ENCODE measurements around the gene RNF212. TPM values are rescaled to one million over a fixed set of nuclear protein-coding genes. Genes with fewer than 3 reads are reported as not detected.

The RNF212 gene
- total and polyA plus RNA-seq, 9 of the 15 experiments (the other 6 are each of a cell fraction or from before 2014, with no cell fraction given), result 0.04 TPM; not detected in 8

DNA sequence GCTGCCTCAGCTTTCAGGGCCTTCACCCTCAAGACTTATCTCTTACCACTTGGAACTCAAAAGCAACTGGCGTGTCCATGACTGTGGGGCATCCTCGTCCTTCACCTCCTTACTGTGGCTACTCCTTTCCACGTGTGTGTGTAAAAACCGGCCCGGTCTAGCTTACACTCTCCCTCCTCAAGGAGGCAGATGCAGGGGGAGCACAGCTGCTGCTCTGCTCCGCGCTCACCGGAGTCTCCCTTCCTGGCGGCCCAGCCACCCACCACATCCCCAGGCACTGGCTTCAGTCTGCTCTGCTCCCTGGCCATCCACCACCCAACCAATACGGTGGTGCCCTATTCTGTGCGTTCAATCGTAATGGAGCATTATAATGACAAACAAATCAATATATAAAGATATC is 8.3 kb downstream of the RNF212 start:
- intact Hi-C loops (cut with micrococcal nuclease), result no loop called here
- no peak overlapping the region for H3K27ac ChIP-seq (ENCODE audit: extremely low read depth, low read depth, low read length)
- H3K9me3 ChIP-seq (replicated peaks; ENCODE audit: control insufficient read depth, insufficient read depth, low read depth, low read length), result no peaks in the 10 kb centered on the region
- H3K27me3 ChIP-seq (ENCODE audit: control insufficient read depth in 2 of 2, insufficient read depth in 2 of 2, low read length in 2 of 2), result peaks cover 15 to 51% of the 10 kb centered on the region in 2 experiments
- TF ChIP-seq ZNF263 (CRISPR knock-in tag; IDR thresholded peaks at IDR 0.05; ENCODE audit: borderline replicate concordance), result peak; percentile 57; the same call in 1 of the 2 replicates
- no peak for TF ChIP-seq ZSCAN32 (CRISPR knock-in tag; IDR thresholded peaks at IDR 0.05)
- FAIRE-seq, result no peak
- no peak overlapping the region for H2AFZ ChIP-seq (ENCODE audit: low read depth, low read length)
- in situ Hi-C loops (cut with MboI), result no loop called here
- no peak overlapping the region for H3K9ac ChIP-seq (ENCODE audit: insufficient read depth in 1 of 2, low read depth in 2 of 2, low read length in 2 of 2)
- H3K79me2 ChIP-seq (ENCODE audit: control insufficient read depth, insufficient read depth, low read length), result no peaks in the 10 kb centered on the region
- ChIA-PET POLR2A (no interaction called here), CTCF (ENCODE audit: low intra/inter-chr PET ratio) (no interaction called here)
- peaks cover 0 to 6% of the 10 kb centered on the region in 2 experiments; a peak in 2 of 5 replicates for H3K4me1 ChIP-seq (replicated peaks in 1 of 2; ENCODE audit: control insufficient read depth in 2 of 2, insufficient read depth in 2 of 2, low read length in 2 of 2)
- no peaks in the 10 kb centered on the region for H3K36me3 ChIP-seq (ENCODE audit: control insufficient read depth, insufficient read depth, low read length)
- no peaks in the 10 kb centered on the region for H3K9me1 ChIP-seq (ENCODE audit: control insufficient read depth, insufficient read depth, low read length)
- H3K4me3 ChIP-seq, result no peak overlapping the region
- 3% methylated on average over 12 of the region's 12 CpGs for WGBS (ENCODE audit: insufficient coverage, low coverage, missing lambda C conversion rate)
- no peak for DNase-seq (ENCODE audit: extremely low read depth in 1 of 4, low spot score in 3 of 4)
- H4K20me1 ChIP-seq (replicated peaks; ENCODE audit: control insufficient read depth, insufficient read depth, low read length), result no peaks in the 10 kb centered on the region
- no peak overlapping the region for H3K4me2 ChIP-seq (ENCODE audit: insufficient read depth, low read length)
- peak; percentile 46 for ATAC-seq
- BruUV-seq (replicated peaks), result no TSS peak

DNA sequence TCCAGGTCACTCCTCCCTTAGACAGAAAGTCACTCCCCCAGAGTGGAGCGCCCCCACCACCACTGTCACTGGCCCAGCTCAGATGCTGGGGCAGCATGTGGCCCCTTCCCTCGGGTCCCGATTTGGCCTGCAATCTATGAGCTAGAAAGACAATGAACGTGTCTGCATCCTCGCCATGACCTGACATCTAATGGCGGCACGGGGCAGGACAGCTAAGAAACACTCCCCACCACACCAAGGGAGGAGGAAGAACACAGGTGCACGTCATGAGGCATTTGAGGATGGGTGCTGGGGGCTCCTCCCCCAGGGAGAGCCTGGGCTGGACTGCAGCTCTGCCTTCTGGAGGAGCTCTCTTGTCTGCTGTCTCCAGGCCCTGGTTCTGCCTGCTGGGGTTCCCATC is 8.7 kb downstream of the RNF212 start:
- FAIRE-seq, result no peak
- no peaks in the 10 kb centered on the region for H3K79me2 ChIP-seq (ENCODE audit: control insufficient read depth, insufficient read depth, low read length)
- in situ Hi-C loops (cut with MboI) (no loop called here), intact Hi-C loops (cut with micrococcal nuclease) (no loop called here)
- no TSS peak for BruUV-seq (replicated peaks)
- ChIA-PET POLR2A (no interaction called here), CTCF (ENCODE audit: low intra/inter-chr PET ratio) (interaction anchor here (0.6 kb wide), 1 partner anchor 21 kb away, joined by 3 read pairs; no protein-coding TSS in a partner anchor)
- no peaks in the 10 kb centered on the region for H4K20me1 ChIP-seq (replicated peaks; ENCODE audit: control insufficient read depth, insufficient read depth, low read length)
- ATAC-seq, result peak; percentile 56
- H3K9me3 ChIP-seq (replicated peaks; ENCODE audit: control insufficient read depth, insufficient read depth, low read depth, low read length), result no peaks in the 10 kb centered on the region
- H3K4me3 ChIP-seq, result no peak overlapping the region
- H3K4me1 ChIP-seq (replicated peaks in 1 of 2; ENCODE audit: control insufficient read depth in 2 of 2, insufficient read depth in 2 of 2, low read length in 2 of 2), result peaks cover 0 to 6% of the 10 kb centered on the region in 2 experiments; a peak in 2 of 5 replicates
- no peak overlapping the region for H3K27ac ChIP-seq (ENCODE audit: extremely low read depth, low read depth, low read length)
- H3K27me3 ChIP-seq (ENCODE audit: control insufficient read depth in 2 of 2, insufficient read depth in 2 of 2, low read length in 2 of 2), result peaks cover 17 to 53% of the 10 kb centered on the region in 2 experiments
- TF ChIP-seq PHF8 (IDR thresholded peaks at IDR 0.05; ENCODE audit: borderline replicate concordance, low read length) (no peak), RB1 (IDR thresholded peaks at IDR 0.05; ENCODE audit: low read depth) (no peak), ZNF239 (CRISPR knock-in tag; IDR thresholded peaks at IDR 0.05) (no peak), JUNB (CRISPR knock-in tag; conservative IDR thresholded peaks at IDR 0.05) (no peak), KAT2B (IDR thresholded peaks at IDR 0.05; ENCODE audit: low read depth, low read length) (no peak), RAD21 (CRISPR knock-in tag; conservative IDR thresholded peaks at IDR 0.05 in 1 of 2, IDR thresholded peaks at IDR 0.05 in 1 of 2) (no peak), PHB2 (IDR thresholded peaks at IDR 0.05; ENCODE audit: low read depth) (no peak), TCFL5 (CRISPR knock-in tag; conservative IDR thresholded peaks at IDR 0.05) (no peak), ZNF445 (CRISPR knock-in tag; IDR thresholded peaks at IDR 0.05; ENCODE audit: low read depth) (no peak), BDP1 (IDR thresholded peaks at IDR 0.05; ENCODE audit: insufficient read depth, insufficient read length) (no peak), TBL1XR1 (IDR thresholded peaks at IDR 0.05; ENCODE audit: low read length in 2 of 2) (no peak)
- TF ChIP-seq, protein P1, sequence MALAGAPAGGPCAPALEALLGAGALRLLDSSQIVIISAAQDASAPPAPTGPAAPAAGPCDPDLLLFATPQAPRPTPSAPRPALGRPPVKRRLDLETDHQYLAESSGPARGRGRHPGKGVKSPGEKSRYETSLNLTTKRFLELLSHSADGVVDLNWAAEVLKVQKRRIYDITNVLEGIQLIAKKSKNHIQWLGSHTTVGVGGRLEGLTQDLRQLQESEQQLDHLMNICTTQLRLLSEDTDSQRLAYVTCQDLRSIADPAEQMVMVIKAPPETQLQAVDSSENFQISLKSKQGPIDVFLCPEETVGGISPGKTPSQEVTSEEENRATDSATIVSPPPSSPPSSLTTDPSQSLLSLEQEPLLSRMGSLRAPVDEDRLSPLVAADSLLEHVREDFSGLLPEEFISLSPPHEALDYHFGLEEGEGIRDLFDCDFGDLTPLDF (CRISPR knock-in tag; IDR thresholded peaks at IDR 0.05), result no peak
- H2AFZ ChIP-seq (ENCODE audit: low read depth, low read length), result no peak overlapping the region
- WGBS (ENCODE audit: insufficient coverage, low coverage, missing lambda C conversion rate), result 3% methylated on average over 8 of the region's 8 CpGs
- no peaks in the 10 kb centered on the region for H3K9me1 ChIP-seq (ENCODE audit: control insufficient read depth, insufficient read depth, low read length)
- no peaks in the 10 kb centered on the region for H3K36me3 ChIP-seq (ENCODE audit: control insufficient read depth, insufficient read depth, low read length)
- H3K4me2 ChIP-seq (ENCODE audit: insufficient read depth, low read length), result no peak overlapping the region
- no peak overlapping the region for H3K9ac ChIP-seq (ENCODE audit: insufficient read depth in 1 of 2, low read depth in 2 of 2, low read length in 2 of 2)
- DNase-seq (ENCODE audit: extremely low read depth in 1 of 4, low spot score in 3 of 4), result no peak

All from K562 (cell line).